Lung (tissue), 12 donors: ENCODE measurements around the gene SPON2. TPM values are rescaled to one million over a fixed set of nuclear protein-coding genes. Genes with fewer than 3 reads are reported as not detected.
"Not testable (repeated sequence)": the region's sequence is repeated elsewhere in the genome, so short reads cannot be mapped to it uniquely, and the experiment has no call there.

Experiments
- ATAC-seq: fragments of 200-7000 bp; cut with Tn5 transposase; one replicate; pipeline ENCODE4 v1.9.1; 2020; ENCODE audit warnings: moderate number of reproducible peaks; ENCODE audit not compliant: insufficient read depth, low FRiP score
- DNase-seq, 3 donors: peaks; one replicate each; pipeline ENCODE4 v3.0.0-alpha.2; 2013 to 2017
- H3K27ac ChIP-seq, 2 donors: one replicate each; pipeline ENCODE4 v1.5.1; 2013; ENCODE audit warnings: mild to moderate bottlenecking in 2 of 2, moderate library complexity in 2 of 2, control low read depth in 1 of 2, inconsistent platforms in 1 of 2, low read depth in 1 of 2, low read length in 1 of 2
- H3K27me3 ChIP-seq, 3 donors: one replicate each; pipeline ENCODE4 v1.5.1; 2013; ENCODE audit warnings: low read length in 2 of 3; ENCODE audit not compliant: control insufficient read depth in 3 of 3, insufficient read depth in 3 of 3
- H3K36me3 ChIP-seq, 4 donors: one replicate each; pipeline ENCODE4 v1.5.1; 2013; ENCODE audit warnings: low read length in 4 of 4, mild to moderate bottlenecking in 1 of 4, moderate library complexity in 1 of 4; ENCODE audit not compliant: control insufficient read depth in 4 of 4, insufficient read depth in 4 of 4
- H3K4me1 ChIP-seq, 5 donors: one replicate each; pipeline ENCODE4 v1.5.1; 2013; ENCODE audit warnings: low read length in 5 of 5, mild to moderate bottlenecking in 2 of 5, moderate library complexity in 1 of 5; ENCODE audit not compliant: control insufficient read depth in 5 of 5, insufficient read depth in 5 of 5
- H3K4me3 ChIP-seq: one replicate; pipeline ENCODE4 v1.5.1; 2013; ENCODE audit warnings: mild to moderate bottlenecking, control low read depth, moderate library complexity
- H3K9ac ChIP-seq, 2 donors: one replicate each; pipeline ENCODE4 v1.5.1; 2013; ENCODE audit warnings: low read length in 2 of 2, control low read depth in 1 of 2; ENCODE audit not compliant: insufficient read depth in 1 of 2
- H3K9me3 ChIP-seq, 4 donors: one replicate each; pipeline ENCODE4 v1.5.1; 2013; ENCODE audit warnings: low read length in 3 of 4, mild to moderate bottlenecking in 1 of 4, moderate library complexity in 1 of 4; ENCODE audit not compliant: control insufficient read depth in 4 of 4, insufficient read depth in 3 of 4
- WGBS, 2 donors: extraction: QIAGEN DNeasy Blood & Tissue Kit; methylation state at CpG; one replicate each; pipeline ENCODE4 v1.1.7; 2013; 5-methylcytosine and 5-hydroxymethylcytosine counted together
- polyA plus RNA-seq, 2 donors: library from polyadenylated mRNA; stranded (reverse); fragments of 200-250 nt; gene quantifications; one replicate each; pipeline ENCODE4 v1.2.1, GENCODE V29; 2013
- total RNA-seq, 2 donors: library from RNA; depleted of rRNA in 1 of 2; stranded (reverse); fragments of >200 nt in 1 of 2; gene quantifications; one replicate each; pipeline ENCODE4 v1.2.1, GENCODE V29; 2014 to 2021
- TF ChIP-seq, protein P1 (sequence below): IDR thresholded peaks from 2 replicates; pipeline ENCODE4 v1.5.1; 2012; ENCODE audit warnings: mild to moderate bottlenecking; ENCODE audit errors: control extremely low read depth, extremely low read depth
- donor health status: control.
- donor health status: control.
- donor health status: Bipolar disorder and iron deficiency.
- donor health status: healthy.
- donor health status: DM: yes; HTN: yes; CAD: no.

The SPON2 gene
- total and polyA plus RNA-seq, 4 donors = 21.0 to 106 (median 68.5) TPM

DNA sequence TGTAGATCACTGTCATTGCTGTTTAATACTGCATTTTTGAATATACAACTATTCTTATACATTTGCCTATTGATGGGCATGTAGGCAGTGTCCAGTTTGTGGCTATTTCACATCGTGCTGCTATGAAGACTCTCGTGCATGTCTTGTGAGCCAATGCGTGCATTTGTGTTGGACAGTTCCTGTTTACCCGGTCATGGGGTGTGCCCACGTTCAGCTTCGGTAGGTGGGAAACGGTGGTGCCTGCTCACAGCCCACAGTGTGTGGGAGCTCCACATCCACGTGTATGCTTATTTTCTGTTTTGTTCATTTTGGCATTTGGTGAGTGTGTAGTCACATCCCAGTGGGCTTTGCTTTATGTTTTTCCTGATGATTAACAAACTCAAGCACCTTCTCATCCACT, 39.4 kb downstream of the SPON2 start:
- ATAC-seq = no peak
- H3K27ac ChIP-seq = no peak overlapping the region
- WGBS, 2 donors = 59 to 62% methylated on average over 8 of the region's 8 CpGs

DNA sequence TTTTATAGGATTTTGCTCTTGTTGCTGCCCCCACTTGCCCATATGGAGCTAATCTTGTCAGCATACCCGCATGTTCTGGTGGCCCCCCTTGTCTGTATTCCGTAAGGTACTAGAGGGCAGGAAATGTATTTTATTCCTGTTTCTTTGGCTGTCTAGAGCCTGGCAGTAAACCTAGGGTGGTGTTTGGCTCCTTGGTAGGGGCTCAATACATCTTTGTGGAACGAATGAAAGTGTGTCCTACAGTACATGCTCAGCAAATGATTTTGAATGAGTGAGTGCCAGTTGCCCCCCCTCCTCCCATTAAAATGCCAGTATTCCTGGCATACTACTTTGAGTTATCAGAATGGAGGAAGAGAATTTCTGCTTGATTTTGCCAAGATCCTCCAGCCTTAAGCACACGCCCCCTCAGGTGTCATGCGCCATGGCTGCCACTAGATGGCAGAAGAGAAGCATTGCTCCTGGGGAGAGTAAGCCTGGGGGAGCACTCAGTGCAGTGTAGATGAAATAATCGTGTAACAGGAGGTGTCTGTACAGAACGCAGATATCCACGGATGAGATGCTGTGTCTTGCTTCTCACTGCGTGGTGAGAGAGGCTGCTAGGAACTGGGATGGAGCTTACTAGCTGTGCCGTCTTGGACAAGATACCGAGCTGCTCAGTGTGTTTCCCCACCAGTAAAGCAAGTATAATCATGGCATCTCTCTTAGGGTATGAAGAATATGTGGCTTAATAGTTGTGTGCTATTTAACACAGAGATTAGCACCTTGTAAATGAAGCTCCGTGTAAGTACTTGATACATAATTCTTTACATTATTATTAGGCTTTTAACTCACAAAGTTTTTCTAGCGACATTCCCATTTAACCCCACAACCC, 41.8 kb downstream of the SPON2 start:
- TF ChIP-seq, protein P1, sequence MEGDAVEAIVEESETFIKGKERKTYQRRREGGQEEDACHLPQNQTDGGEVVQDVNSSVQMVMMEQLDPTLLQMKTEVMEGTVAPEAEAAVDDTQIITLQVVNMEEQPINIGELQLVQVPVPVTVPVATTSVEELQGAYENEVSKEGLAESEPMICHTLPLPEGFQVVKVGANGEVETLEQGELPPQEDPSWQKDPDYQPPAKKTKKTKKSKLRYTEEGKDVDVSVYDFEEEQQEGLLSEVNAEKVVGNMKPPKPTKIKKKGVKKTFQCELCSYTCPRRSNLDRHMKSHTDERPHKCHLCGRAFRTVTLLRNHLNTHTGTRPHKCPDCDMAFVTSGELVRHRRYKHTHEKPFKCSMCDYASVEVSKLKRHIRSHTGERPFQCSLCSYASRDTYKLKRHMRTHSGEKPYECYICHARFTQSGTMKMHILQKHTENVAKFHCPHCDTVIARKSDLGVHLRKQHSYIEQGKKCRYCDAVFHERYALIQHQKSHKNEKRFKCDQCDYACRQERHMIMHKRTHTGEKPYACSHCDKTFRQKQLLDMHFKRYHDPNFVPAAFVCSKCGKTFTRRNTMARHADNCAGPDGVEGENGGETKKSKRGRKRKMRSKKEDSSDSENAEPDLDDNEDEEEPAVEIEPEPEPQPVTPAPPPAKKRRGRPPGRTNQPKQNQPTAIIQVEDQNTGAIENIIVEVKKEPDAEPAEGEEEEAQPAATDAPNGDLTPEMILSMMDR = peak; percentile 99
- Histone ChIP-seq H3K27me3 (no peaks in the 10 kb centered on the region), H3K9ac (no peak overlapping the region), H3K9me3 (no peaks in the 10 kb centered on the region), H3K36me3 (no peaks in the 10 kb centered on the region), H3K4me1 (peaks cover 0 to 2% (median 0%) of the 10 kb centered on the region in 5 donors), H3K4me3 (no peak overlapping the region), H3K27ac (no peak overlapping the region)
- 25 to 26% methylated on average over 13 of the region's 13 CpGs for WGBS, 2 donors
- ATAC-seq (peak; percentile 99), DNase-seq (peak; percentile 81 to 87 (median 87))

More for the DNA sequence above, 39.4 kb downstream of the SPON2 start:
- no peak overlapping the region for H3K4me3 ChIP-seq
- TF ChIP-seq, protein P1 = no peak
- H3K9me3 ChIP-seq = no peaks in the 10 kb centered on the region
- no peaks in the 10 kb centered on the region for H3K27me3 ChIP-seq
- peaks cover 0 to 2% (median 0%) of the 10 kb centered on the region in 5 donors for H3K4me1 ChIP-seq
- no peak overlapping the region for H3K9ac ChIP-seq
- H3K36me3 ChIP-seq = no peaks in the 10 kb centered on the region
- no peak for DNase-seq

DNA sequence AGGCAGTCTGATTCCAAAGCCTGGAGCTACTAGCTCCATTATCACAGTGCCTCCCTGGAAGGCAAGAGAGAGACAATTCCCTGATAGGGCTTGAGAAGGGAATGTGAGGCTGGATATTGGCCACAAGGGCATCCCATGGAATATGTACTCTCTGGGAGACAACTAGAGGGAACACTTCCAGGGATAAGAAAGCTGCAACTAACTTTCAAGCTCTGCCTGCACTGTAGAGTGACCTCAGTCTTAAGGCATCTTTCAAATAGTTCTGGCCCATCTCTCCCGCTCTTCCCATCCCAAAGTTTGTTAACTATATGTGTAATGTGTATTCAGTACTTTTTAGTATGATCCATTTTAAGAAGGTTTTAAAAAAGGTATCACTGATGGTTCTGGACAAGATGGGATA, 45.9 kb downstream of the SPON2 start:
- H3K4me1 ChIP-seq = peaks cover 0 to 3% (median 0%) of the 10 kb centered on the region in 5 donors
- H3K4me3 ChIP-seq = no peak overlapping the region
- DNase-seq = no peak
- peaks cover 0 to 6% (median 4%) of the 10 kb centered on the region in 3 donors for H3K27me3 ChIP-seq
- no peak overlapping the region for H3K27ac ChIP-seq
- no peak for ATAC-seq
- 75 to 93% methylated on average over 1 of the region's 1 CpG for WGBS, 2 donors
- no peak overlapping the region for H3K9ac ChIP-seq
- no peaks in the 10 kb centered on the region for H3K9me3 ChIP-seq
- no peaks in the 10 kb centered on the region for H3K36me3 ChIP-seq
- TF ChIP-seq, protein P1 = no peak

GRCh38 chr4:1125466-1125865, 46.9 kb downstream of the SPON2 start:
- H3K4me3 ChIP-seq, H3K4me1 ChIP-seq, H3K9ac ChIP-seq, H3K27ac ChIP-seq, ATAC-seq, H3K9me3 ChIP-seq, DNase-seq, H3K36me3 ChIP-seq, H3K27me3 ChIP-seq: not testable (repeated sequence)
- WGBS, 2 donors = 94 to 100% methylated on average over 4 of the region's 4 CpGs
